ENCODE data around the gene SMURF1. TPM values are rescaled to one million over a fixed set of nuclear protein-coding genes. Genes with fewer than 3 reads are reported as not detected.

Gene SMURF1
- total RNA-seq, 2 experiments from 2014 or later = 12.9 to 13.9 TPM

GRCh38 chr7:99002148-99002826, 141.6 kb downstream of the SMURF1 start:
- Mint-ChIP-seq H3K36me3 (peaks cover 26% of the 10 kb centered on the region), H3K4me1 (peaks cover 13% of the 10 kb centered on the region), H3K4me3 (no peak overlapping the region), H3K27me3 (no peaks in the 10 kb centered on the region), H3K9me3 (ENCODE audit: low read depth) (no peaks in the 10 kb centered on the region), H3K27ac (peak overlapping the region; percentile 13)
- ATAC-seq = no peak
- no peak for DNase-seq
- CTCF ChIA-PET = no interaction called here

GRCh38 chr7:99001482-99002147, 142.3 kb downstream of the SMURF1 start:
- no peak for ATAC-seq
- Mint-ChIP-seq H3K27me3 (no peaks in the 10 kb centered on the region), H3K27ac (no peak overlapping the region), H3K36me3 (peaks cover 21% of the 10 kb centered on the region), H3K4me1 (peaks cover 13% of the 10 kb centered on the region), H3K4me3 (no peak overlapping the region), H3K9me3 (ENCODE audit: low read depth) (no peaks in the 10 kb centered on the region)
- peak; percentile 18 for DNase-seq
- CTCF ChIA-PET = no interaction called here

- DNase-seq (peak; percentile 38), ATAC-seq (peak; percentile 30)
- Mint-ChIP-seq H3K27me3 (no peaks in the 10 kb centered on the region), H3K36me3 (peaks cover 19% of the 10 kb centered on the region), H3K27ac (no peak overlapping the region), H3K4me3 (no peak overlapping the region), H3K4me1 (peaks cover 19% of the 10 kb centered on the region), H3K9me3 (ENCODE audit: low read depth) (no peaks in the 10 kb centered on the region)
- CTCF ChIA-PET = no interaction called here
Observed at GRCh38 chr7:99000904-99001465, 142.9 kb downstream of the SMURF1 start.

GRCh38 chr7:99000196-99000903, 143.6 kb downstream of the SMURF1 start:
- Mint-ChIP-seq H3K36me3 (peaks cover 25% of the 10 kb centered on the region), H3K27me3 (no peaks in the 10 kb centered on the region), H3K27ac (no peak overlapping the region), H3K4me1 (peaks cover 25% of the 10 kb centered on the region), H3K9me3 (ENCODE audit: low read depth) (no peaks in the 10 kb centered on the region), H3K4me3 (no peak overlapping the region)
- ATAC-seq (no peak), DNase-seq (peak; percentile 32)
- CTCF ChIA-PET = no interaction called here

DNA sequence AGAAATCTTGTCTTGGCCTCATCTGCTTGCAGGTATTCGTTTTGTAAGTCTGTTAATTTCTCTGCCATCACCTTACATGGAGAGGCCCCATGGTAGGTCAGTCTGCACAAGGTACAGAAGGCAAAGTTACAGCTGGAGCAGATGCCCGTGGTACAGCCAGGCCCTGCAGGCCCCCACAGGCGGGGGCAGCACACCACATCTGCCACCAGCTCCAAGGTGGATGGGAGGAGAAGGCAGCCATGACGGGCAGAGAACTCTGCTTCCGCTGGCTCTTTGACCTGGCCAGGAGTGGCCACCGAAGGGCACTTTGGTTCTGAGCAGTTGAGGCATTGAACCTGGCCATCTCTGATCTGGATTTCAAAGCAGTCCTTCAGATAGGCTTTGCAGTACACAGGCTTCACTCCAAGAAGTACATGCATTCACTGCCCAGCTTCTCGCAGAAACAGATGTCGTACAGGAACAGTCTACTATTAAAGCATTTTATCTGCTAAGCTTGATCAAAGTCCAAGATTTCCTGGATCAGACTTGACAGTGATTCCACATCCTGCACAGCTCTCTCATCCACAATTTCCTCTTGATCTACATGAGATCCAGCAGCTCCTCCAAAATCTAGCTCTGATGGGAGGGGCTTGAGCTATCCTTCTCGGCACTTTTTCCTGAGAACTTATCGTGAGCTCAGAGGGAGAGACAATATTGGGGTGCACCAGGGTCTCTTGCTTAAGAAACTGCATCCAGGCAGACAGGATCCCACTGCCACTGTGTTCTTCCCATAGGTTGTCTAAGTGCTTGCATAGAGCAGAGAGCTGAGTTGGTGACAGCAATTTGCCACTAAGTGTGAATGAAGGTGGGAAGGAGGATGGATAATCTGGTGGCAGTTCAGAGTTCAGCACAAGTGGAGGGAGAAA, 144.8 kb downstream of the SMURF1 start:
- peaks cover 26% of the 10 kb centered on the region for H3K4me1 Mint-ChIP-seq
- ATAC-seq (no peak), DNase-seq (peak; percentile 25)
- no peak overlapping the region for H3K27ac Mint-ChIP-seq
- H3K27me3 Mint-ChIP-seq = no peaks in the 10 kb centered on the region
- H3K36me3 Mint-ChIP-seq = peaks cover 29% of the 10 kb centered on the region
- H3K9me3 Mint-ChIP-seq (ENCODE audit: low read depth) = no peaks in the 10 kb centered on the region
- H3K4me3 Mint-ChIP-seq = no peak overlapping the region
- CTCF ChIA-PET = interaction anchor here (0.6 to 0.9 kb wide), 2 partner anchors 93 to 302 kb away, joined by 3 read pairs; no protein-coding TSS in a partner anchor

DNA sequence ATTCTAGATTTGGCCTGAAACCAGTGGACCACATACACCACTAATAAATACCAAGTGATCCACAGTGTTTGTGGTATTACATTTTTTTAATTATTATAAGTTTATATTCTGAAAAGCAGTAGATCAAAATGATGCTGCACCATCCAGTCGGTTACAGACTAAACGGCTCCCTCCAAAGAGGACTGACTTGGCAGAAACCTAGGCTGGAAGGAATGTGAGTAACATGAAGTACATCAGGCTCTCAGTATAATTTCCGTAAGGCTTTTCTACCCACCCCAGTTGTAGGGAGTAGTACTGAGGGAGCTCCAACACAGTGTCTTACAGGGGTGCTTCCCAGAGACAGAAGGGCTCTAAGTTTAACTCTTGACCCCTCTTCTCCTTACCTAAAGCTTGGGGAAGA, 146.1 kb downstream of the SMURF1 start:
- H3K4me3 Mint-ChIP-seq = no peak overlapping the region
- DNase-seq = peak; percentile 11
- H3K9me3 Mint-ChIP-seq (ENCODE audit: low read depth) = no peaks in the 10 kb centered on the region
- peaks cover 24% of the 10 kb centered on the region for H3K4me1 Mint-ChIP-seq
- no peaks in the 10 kb centered on the region for H3K27me3 Mint-ChIP-seq
- H3K27ac Mint-ChIP-seq = no peak overlapping the region
- no peak for ATAC-seq
- peaks cover 29% of the 10 kb centered on the region for H3K36me3 Mint-ChIP-seq
- CTCF ChIA-PET = no interaction called here

GRCh38 chr7:98996150-98996552, 147.8 kb downstream of the SMURF1 start:
- H3K36me3 Mint-ChIP-seq = peaks cover 40% of the 10 kb centered on the region
- ATAC-seq (peak; percentile 60), DNase-seq (no peak)
- H3K4me3 Mint-ChIP-seq = no peak overlapping the region
- H3K27ac Mint-ChIP-seq = no peak overlapping the region
- H3K27me3 Mint-ChIP-seq = no peaks in the 10 kb centered on the region
- no peaks in the 10 kb centered on the region for H3K9me3 Mint-ChIP-seq (ENCODE audit: low read depth)
- CTCF ChIA-PET = interaction anchor here (1.1 to 1.6 kb wide), 2 partner anchors 10 kb away, joined by 4 to 5 read pairs; no protein-coding TSS in a partner anchor
- H3K4me1 Mint-ChIP-seq = peaks cover 17% of the 10 kb centered on the region

GRCh38 chr7:98995523-98996149, 148.3 kb downstream of the SMURF1 start:
- no peak for ATAC-seq
- H3K27ac Mint-ChIP-seq = no peak overlapping the region
- no peaks in the 10 kb centered on the region for H3K27me3 Mint-ChIP-seq
- no peaks in the 10 kb centered on the region for H3K9me3 Mint-ChIP-seq (ENCODE audit: low read depth)
- no peak overlapping the region for H3K4me3 Mint-ChIP-seq
- CTCF ChIA-PET = interaction anchor here (1.6 kb wide), 1 partner anchor 10 kb away, joined by 5 read pairs; no protein-coding TSS in a partner anchor
- peaks cover 14% of the 10 kb centered on the region for H3K4me1 Mint-ChIP-seq
- peaks cover 39% of the 10 kb centered on the region for H3K36me3 Mint-ChIP-seq
- no peak for DNase-seq

DNA sequence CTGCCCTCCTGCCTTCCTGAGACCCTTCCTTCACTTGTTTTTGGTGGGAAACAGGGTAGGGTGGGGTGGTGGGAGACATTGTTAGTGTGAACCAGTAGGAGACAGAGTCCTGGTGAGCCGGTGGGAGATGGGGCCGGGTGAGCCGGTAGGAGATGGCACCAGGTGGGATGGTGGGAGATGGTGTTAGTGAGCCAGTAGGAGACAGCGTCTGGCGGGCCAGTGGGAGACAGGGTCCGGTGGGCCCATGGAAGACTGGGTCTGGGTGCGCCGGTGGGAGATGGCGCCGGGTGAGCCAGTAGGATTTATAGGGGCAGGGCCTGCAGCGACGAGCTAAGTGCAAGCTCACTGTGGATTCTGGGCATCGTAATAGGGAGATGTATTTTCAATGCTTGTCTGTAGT, 148.8 kb downstream of the SMURF1 start:
- no peak for DNase-seq
- peaks cover 42% of the 10 kb centered on the region for H3K36me3 Mint-ChIP-seq
- CTCF ChIA-PET = no interaction called here
- H3K27me3 Mint-ChIP-seq = no peaks in the 10 kb centered on the region
- no peak overlapping the region for H3K27ac Mint-ChIP-seq
- no peak for ATAC-seq
- no peak overlapping the region for H3K4me3 Mint-ChIP-seq
- H3K4me1 Mint-ChIP-seq = peaks cover 14% of the 10 kb centered on the region
- no peaks in the 10 kb centered on the region for H3K9me3 Mint-ChIP-seq (ENCODE audit: low read depth)

GRCh38 chr7:98994046-98994944, 149.6 kb downstream of the SMURF1 start:
- Mint-ChIP-seq H3K9me3 (ENCODE audit: low read depth) (no peaks in the 10 kb centered on the region), H3K4me1 (peaks cover 19% of the 10 kb centered on the region), H3K4me3 (no peak overlapping the region), H3K27ac (no peak overlapping the region), H3K27me3 (no peaks in the 10 kb centered on the region), H3K36me3 (peaks cover 43% of the 10 kb centered on the region)
- DNase-seq (no peak), ATAC-seq (no peak)
- CTCF ChIA-PET = no interaction called here

GRCh38 chr7:98993024-98993897, 150.6 kb downstream of the SMURF1 start:
- no peak for DNase-seq
- no peak for ATAC-seq
- CTCF ChIA-PET = no interaction called here
- no peaks in the 10 kb centered on the region for H3K9me3 Mint-ChIP-seq (ENCODE audit: low read depth)
- no peak overlapping the region for H3K4me3 Mint-ChIP-seq
- no peaks in the 10 kb centered on the region for H3K27me3 Mint-ChIP-seq
- H3K36me3 Mint-ChIP-seq = peaks cover 48% of the 10 kb centered on the region
- H3K4me1 Mint-ChIP-seq = peaks cover 29% of the 10 kb centered on the region
- H3K27ac Mint-ChIP-seq = no peak overlapping the region

All from activated CD8-positive, alpha-beta memory T cell treated with anti-CD3 and anti-CD28 coated beads, Interleukin-2, amount 10 ng/mL, durations not matched to agents 7 days and 5 days (primary cell).